Measurements from ENCODE around the gene GSX1. TPM values are rescaled to one million over a fixed set of nuclear protein-coding genes. Genes with fewer than 3 reads are reported as not detected.

Gene GSX1
- total and polyA plus RNA-seq, 2 of the 4 experiments (the other 2 are of a cell fraction) = not detected

DNA sequence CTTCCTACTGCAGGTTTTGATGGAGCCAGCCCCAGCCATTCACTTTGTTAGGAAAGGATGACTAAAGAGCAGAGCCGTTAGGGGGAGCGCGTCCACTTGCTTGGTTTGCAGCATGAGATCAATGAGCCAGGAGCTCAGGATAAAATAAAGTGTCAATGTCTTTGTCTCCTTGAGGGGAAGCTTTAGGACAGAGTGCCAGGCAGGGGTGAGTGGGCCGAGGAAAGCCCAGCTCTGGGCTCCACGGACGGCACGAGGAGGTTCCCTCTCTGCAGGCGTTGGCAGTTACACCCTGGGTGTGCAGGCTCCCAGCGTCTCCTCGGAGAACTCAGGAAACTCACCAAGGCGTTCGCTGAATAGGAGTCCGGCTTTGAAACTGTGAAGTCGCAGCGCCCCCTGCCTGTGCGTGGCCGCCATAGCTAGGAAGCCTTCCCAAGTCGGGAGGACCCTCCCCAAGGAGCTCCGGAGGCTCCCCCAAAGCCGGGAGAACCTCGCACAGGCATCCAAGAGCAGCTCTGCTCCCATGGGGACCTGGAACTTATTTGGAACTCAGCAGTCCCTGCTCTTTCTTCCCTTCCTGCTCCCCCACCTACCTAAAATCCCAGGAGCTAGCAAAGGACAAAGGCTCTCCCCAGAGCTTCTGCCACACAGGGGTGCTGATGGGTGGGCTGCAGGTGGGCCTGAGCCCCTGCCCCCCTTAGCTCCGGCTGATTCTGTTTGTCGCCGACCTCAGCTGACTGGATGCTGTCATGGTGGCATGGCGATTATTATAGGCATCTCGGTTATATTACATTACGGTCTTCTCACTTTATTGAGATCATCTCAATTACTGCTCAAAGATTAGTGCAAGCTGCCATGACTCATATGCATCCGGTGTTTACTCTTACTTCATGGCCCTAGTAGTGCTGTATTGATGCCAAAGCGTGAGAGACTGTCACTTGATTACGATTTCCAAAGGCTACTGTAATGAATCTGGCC is 34.4 kb downstream of the GSX1 start:
- no peaks in the 10 kb centered on the region for H3K36me3 ChIP-seq (ENCODE audit: control insufficient read depth, insufficient read depth, low read length)
- H2AK5ac ChIP-seq (ENCODE audit: low read depth, low read length) = no peak overlapping the region
- no peaks in the 10 kb centered on the region for H3K4me1 ChIP-seq (ENCODE audit: control insufficient read depth, insufficient read depth, low read length)
- 6% methylated on average over 16 of the region's 30 CpGs; no CpG with 5 or more reads in 1 of the 2 experiments for WGBS, 2 experiments (ENCODE audit: extremely low coverage in 2 of 2, insufficient read length in 1 of 2)
- dilution Hi-C loops (cut with HindIII; ENCODE audit: low sequenced_read_pairs, unreplicated experiment) = no loop called here
- no peak overlapping the region for H3K23ac ChIP-seq (ENCODE audit: low read depth, low read length)
- H4K91ac ChIP-seq (ENCODE audit: insufficient read depth, low read depth, low read length) = no peak overlapping the region
- H3K4ac ChIP-seq (ENCODE audit: low read depth, low read length) = no peak overlapping the region
- H2AFZ ChIP-seq (replicated peaks; ENCODE audit: low read length, poor library complexity) = peak overlapping the region; percentile 92
- H3K18ac ChIP-seq (ENCODE audit: low read depth, low read length) = no peak overlapping the region
- no peak overlapping the region for H3K9ac ChIP-seq (ENCODE audit: low read depth, low read length)
- H2AK9ac ChIP-seq (replicated peaks; ENCODE audit: low read depth, low read length, poor library complexity) = peak overlapping the region; percentile 81
- H3K14ac ChIP-seq (replicated peaks; ENCODE audit: low read depth, low read length) = no peak overlapping the region
- no peaks in the 10 kb centered on the region for H3K9me1 ChIP-seq (ENCODE audit: insufficient read depth, low read length)
- no peak overlapping the region for H2BK120ac ChIP-seq (ENCODE audit: low read depth, low read length)
- no peak overlapping the region for H2BK5ac ChIP-seq (ENCODE audit: low read depth, low read length, poor library complexity, severe bottlenecking)
- H3K79me1 ChIP-seq (ENCODE audit: low read depth in 1 of 2, low read length in 2 of 2) = no peaks in the 10 kb centered on the region
- H3K56ac ChIP-seq (ENCODE audit: extremely low read depth, insufficient read depth, low read length) = no peak overlapping the region
- peaks cover 29% of the 10 kb centered on the region for H3K27me3 ChIP-seq (ENCODE audit: control insufficient read depth, insufficient read depth, low read length)
- in situ Hi-C loops (cut with MboI; ENCODE audit: low sequenced_read_pairs) = loop anchor here (5.0 to 25.0 kb wide), 4 partner anchors 161 to 889 kb away; partner anchors contain the start of gene URAD
- ATAC-seq (ENCODE audit: low read depth) (peak; percentile 98), DNase-seq (peak; percentile 81)
- H4K8ac ChIP-seq (ENCODE audit: low read depth in 2 of 2, low read length in 2 of 2) = no peak overlapping the region
- no peak overlapping the region for H4K5ac ChIP-seq (ENCODE audit: low read depth, low read length)
- H2BK15ac ChIP-seq (ENCODE audit: low read depth, low read length) = no peak overlapping the region
- H3K4me2 ChIP-seq (ENCODE audit: low read depth, low read length) = peak overlapping the region; percentile 97
- CTCF ChIA-PET = interaction anchor here (0.5 to 3.1 kb wide), 49 partner anchors 9 to 880 kb away, joined by 3 to 33 read pairs (median 4); no protein-coding TSS in a partner anchor
- H3K9me3 ChIP-seq (ENCODE audit: control insufficient read depth, insufficient read depth, low read length) = no peaks in the 10 kb centered on the region
- H4K20me1 ChIP-seq (ENCODE audit: insufficient read depth, low read length) = no peaks in the 10 kb centered on the region
- no peak overlapping the region for H2BK20ac ChIP-seq (ENCODE audit: low read depth, low read length)
- POLR2A ChIA-PET (ENCODE audit: unreplicated experiment) = no interaction called here
- peak overlapping the region; percentile 23 for H3K4me3 ChIP-seq (ENCODE audit: insufficient read depth, low read depth, low read length)
- BruUV-seq (replicated peaks) = no TSS peak
- intact Hi-C loops (cut with micrococcal nuclease) = loop anchor here (1.0 to 10.0 kb wide), 8 partner anchors 206 to 879 kb away; partner anchors contain the start of genes LNX2 and POLR1D
- no peak overlapping the region for H3K27ac ChIP-seq (ENCODE audit: insufficient read depth, low read length)
- TF ChIP-seq, protein P1, sequence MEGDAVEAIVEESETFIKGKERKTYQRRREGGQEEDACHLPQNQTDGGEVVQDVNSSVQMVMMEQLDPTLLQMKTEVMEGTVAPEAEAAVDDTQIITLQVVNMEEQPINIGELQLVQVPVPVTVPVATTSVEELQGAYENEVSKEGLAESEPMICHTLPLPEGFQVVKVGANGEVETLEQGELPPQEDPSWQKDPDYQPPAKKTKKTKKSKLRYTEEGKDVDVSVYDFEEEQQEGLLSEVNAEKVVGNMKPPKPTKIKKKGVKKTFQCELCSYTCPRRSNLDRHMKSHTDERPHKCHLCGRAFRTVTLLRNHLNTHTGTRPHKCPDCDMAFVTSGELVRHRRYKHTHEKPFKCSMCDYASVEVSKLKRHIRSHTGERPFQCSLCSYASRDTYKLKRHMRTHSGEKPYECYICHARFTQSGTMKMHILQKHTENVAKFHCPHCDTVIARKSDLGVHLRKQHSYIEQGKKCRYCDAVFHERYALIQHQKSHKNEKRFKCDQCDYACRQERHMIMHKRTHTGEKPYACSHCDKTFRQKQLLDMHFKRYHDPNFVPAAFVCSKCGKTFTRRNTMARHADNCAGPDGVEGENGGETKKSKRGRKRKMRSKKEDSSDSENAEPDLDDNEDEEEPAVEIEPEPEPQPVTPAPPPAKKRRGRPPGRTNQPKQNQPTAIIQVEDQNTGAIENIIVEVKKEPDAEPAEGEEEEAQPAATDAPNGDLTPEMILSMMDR (conservative IDR thresholded peaks at IDR 0.05; ENCODE audit: low read depth, low read length) = peak; percentile 92
- TF ChIP-seq BHLHE40 (IDR thresholded peaks at IDR 0.05; ENCODE audit: low read depth, low read length) (peak; percentile 20; the same call in 1 of the 2 replicates), RCOR1 (IDR thresholded peaks at IDR 0.05; ENCODE audit: insufficient replicate concordance, low read length) (no peak), MXI1 (IDR thresholded peaks at IDR 0.05; ENCODE audit: borderline replicate concordance, low read depth, low read length) (no peak), MAZ (IDR thresholded peaks at IDR 0.05; ENCODE audit: borderline replicate concordance, low read depth, low read length) (no peak), NFE2L2 (IDR thresholded peaks at IDR 0.05; ENCODE audit: low read depth, low read length) (no peak), MAFK (IDR thresholded peaks at IDR 0.05; ENCODE audit: low read depth, low read length) (no peak), CHD1 (IDR thresholded peaks at IDR 0.05; ENCODE audit: low read depth, low read length) (no peak), SMC3 (IDR thresholded peaks at IDR 0.05; ENCODE audit: low read depth, low read length) (peak; percentile 95), FOS (IDR thresholded peaks at IDR 0.05; ENCODE audit: low read depth, low read length) (no peak), CEBPB (IDR thresholded peaks at IDR 0.05; ENCODE audit: low read depth, low read length) (no peak)
- TF ChIP-seq, protein P2, sequence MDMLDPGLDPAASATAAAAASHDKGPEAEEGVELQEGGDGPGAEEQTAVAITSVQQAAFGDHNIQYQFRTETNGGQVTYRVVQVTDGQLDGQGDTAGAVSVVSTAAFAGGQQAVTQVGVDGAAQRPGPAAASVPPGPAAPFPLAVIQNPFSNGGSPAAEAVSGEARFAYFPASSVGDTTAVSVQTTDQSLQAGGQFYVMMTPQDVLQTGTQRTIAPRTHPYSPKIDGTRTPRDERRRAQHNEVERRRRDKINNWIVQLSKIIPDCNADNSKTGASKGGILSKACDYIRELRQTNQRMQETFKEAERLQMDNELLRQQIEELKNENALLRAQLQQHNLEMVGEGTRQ (IDR thresholded peaks at IDR 0.05; ENCODE audit: low read depth, low read length) = no peak
- TF ChIP-seq, protein P3, sequence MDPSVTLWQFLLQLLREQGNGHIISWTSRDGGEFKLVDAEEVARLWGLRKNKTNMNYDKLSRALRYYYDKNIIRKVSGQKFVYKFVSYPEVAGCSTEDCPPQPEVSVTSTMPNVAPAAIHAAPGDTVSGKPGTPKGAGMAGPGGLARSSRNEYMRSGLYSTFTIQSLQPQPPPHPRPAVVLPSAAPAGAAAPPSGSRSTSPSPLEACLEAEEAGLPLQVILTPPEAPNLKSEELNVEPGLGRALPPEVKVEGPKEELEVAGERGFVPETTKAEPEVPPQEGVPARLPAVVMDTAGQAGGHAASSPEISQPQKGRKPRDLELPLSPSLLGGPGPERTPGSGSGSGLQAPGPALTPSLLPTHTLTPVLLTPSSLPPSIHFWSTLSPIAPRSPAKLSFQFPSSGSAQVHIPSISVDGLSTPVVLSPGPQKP (IDR thresholded peaks at IDR 0.05; ENCODE audit: borderline replicate concordance, low read depth, low read length) = no peak

Data from IMR-90 (cell line).